M059J (cell line): ENCODE results near the gene BIN1. TPM values are rescaled to one million over a fixed set of nuclear protein-coding genes. Genes with fewer than 3 reads are reported as not detected.
"Not testable (repeated sequence)": the region's sequence is repeated elsewhere in the genome, so short reads cannot be mapped to it uniquely, and the experiment has no call there.

Experiments used
- DNase-seq: peaks from one replicate; pipeline ENCODE4 v3.0.0-alpha.2; 2012; ENCODE audit warnings: low read depth
- total RNA-seq: library from RNA; depleted of rRNA; stranded (reverse); fragments of >200 nt; shearing (Covaris generic); gene quantifications from 2 replicates; pipeline ENCODE4 v1.2.3, GENCODE V29; 2014

BIN1 gene
- total RNA-seq, 1 experiment from 2014 or later: 51.1 TPM

DNA sequence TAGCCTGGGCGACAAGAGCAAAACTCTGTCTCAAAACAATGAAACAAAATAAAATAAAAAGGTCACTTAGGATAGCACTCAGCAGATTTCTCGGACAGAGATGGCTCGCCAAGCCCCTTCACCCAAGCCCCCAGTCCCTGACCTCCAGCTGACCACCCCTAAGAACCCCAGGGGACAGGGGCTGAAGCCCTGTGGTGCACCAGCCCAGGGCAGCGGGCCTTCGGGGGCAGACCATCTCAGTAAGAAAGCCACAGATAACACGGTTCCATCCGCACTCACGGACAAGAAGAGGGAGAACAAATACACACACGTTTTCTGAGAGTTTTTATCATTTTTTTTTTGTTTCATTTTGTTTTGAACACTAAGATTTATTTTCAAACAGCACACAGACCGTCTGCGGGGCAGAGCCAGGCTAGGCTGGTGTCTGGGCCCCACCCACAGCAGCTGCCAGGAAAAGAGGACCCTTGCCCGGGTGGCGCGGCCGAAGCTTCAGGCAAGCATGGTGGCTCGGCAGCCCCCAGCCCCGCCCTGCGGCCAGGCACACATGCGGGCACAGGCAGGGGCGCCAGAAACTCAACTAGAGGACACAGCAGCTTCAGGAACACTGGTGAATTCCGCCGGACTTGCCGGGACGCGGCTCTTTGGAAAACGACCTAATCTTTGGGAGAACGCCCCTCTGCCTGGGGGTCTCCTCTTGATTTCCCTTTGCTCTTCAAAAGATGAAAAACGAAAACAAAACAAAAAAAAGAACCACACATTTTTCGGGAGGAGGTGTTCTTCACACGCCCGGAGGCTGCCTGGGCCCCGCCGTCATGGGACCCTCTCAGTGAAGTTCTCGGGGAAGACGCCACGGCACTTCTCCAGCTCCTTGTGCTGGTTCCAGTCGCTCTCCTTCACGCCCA is 59.0 kb downstream of the BIN1 start:
- DNase-seq: no peak

DNA sequence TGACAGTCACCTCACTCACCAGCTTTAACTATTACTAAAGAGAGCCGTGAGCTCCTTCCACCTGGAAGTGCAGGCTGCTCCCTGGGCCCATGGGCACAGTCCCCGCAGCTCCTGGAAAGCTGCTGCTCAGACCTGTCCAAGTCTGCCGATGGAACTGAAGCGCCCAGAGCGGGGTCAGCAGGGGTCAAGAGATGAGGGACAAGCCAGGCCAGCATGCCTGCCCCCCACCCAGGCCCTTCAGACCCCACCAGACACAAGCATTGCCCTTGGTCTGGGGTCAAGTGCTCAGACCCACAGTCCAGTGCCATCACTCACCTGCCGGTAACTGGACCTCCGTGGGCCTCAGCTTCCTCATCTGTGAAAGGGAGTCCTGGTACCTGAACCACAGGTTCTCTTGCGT is 59.9 kb downstream of the BIN1 start:
- DNase-seq: no peak

DNA sequence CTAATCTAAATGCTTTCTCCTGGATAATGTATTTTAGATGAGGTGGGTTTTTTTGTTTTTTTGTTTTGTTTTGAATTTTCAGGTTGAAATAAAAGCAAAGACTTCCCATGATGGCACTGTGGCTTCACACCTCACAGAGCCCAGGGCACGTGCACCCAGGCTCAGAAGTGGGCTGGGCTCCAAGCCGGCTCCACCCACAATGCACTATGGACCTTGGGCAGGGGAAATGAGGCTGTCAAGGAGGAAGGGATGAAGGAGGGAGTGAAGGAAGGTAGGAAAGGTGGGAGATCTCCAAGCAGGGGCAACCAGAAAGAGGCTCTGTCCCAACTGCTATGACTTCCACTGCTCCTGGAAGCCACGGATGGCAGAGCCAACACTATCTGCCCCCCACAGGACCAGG is 60.4 kb downstream of the BIN1 start:
- DNase-seq: no peak

DNA sequence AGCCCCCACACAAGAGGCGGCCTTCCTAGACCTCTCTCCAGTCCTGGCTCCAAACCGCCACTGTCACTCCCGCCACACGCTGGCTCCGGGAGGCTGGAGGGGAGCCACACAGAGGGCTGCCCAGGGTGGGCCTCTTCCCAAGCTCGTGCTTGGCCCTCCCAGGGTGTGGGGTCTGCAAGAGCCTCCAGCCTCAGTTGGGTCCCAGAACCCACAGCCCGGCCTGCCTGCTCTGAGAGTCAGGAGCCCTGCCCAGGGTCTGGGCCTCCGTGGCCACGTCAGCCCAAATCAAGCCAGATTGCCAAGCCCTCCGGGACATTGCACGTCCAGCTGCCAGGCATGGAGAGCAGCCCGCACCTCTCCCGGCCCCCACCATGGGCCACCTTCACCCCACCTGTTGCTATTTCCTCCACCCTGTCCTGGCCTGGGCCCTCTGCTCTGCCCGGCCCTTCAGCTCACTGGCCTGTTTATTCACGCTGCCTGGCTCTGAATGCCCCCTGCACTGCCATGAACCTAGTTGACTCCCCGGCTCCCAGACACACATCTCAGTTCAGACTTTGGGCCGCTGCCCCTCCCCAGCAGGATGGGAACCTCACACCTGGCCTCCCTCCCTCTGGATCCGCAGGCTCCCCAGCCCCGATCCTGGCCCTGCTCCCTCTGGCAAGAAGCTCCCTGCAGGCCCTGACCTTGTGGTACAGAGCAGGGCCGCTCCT is 61.0 kb downstream of the BIN1 start:
- no peak for DNase-seq

DNA sequence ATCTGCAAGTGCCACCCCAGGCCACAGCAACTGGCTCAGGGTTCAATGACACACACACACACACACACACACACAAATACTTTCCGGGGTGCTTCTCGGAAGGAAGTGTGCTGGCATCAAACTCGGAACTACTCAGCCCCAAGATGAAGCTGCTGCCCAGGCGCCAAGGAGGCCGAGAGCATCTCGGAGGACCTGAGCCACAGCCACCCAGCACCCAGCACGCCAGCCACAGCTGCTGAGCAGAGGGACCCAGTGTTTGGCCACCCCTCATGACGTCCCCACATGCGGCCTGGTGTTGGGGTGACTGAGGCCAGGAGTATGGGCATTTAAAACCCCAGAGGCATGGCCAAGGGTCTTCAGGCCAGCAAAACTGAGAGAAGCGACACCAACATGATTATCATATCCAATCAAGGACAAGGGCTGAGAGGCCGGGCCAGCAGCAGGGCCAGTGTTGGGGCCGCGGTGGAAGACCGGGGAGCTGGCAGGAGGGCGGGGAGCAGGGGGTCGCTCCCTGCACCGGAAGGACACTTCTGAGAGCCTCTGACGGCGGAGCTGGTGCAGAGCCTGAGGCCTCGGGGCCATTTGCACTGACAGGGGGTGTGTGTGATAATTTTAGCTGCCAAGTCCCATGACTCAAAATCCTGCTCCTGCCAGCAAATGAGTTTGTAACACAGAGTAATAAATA is 61.8 kb downstream of the BIN1 start:
- DNase-seq: no peak

DNA sequence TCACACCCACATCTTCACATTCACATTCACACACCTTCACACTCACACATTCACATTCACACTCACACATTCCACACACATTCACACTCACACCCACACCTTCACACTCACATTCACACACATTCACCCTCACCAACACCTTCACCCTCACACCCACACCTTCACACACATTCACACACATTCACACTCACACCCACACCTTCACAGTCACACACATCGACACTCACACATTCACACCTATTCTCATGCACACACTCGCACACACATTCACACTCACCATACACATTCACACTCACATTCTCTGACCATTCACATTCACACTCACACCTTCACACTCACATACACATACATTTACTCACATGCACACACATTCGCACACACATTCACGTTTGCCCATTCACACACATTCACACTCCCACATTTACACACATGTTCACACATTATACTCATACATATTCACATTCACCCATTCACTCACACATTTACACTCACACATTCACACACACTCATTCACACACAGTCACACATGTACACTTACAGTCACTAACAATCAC is 62.7 kb downstream of the BIN1 start:
- no peak for DNase-seq

DNA sequence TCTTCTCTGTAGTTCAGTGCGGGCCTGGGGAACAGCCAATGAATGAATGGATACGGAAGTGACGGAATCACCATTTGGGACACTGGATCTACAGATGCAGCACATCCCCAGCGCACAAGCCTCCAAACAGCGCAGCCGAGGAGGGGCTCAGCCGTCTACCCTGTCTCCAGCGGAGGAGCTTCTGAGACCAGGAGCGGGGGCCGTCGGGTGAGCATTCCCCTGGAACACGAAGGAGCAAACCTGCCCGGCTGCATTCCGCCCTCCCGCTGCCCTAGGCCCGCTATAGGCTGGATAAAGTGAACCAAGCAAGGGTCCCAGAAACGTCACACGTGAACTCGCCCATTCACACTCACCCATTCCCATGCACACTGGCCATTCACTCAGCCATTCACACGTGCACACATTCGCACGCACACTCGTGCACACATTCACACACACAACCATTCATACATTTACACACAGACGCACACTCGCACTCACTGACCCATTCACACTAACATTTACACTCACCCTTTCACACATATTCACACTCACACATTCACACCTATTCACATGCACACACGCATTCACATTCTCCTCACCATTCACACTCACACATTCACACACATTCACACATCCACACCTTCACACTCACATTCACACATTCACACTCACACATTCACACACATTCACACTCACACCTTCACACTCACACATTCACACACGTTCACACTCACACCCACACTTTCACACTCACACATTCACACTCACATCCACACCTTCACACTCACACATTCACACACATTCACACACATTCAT is 63.4 kb downstream of the BIN1 start:
- no peak for DNase-seq

DNA sequence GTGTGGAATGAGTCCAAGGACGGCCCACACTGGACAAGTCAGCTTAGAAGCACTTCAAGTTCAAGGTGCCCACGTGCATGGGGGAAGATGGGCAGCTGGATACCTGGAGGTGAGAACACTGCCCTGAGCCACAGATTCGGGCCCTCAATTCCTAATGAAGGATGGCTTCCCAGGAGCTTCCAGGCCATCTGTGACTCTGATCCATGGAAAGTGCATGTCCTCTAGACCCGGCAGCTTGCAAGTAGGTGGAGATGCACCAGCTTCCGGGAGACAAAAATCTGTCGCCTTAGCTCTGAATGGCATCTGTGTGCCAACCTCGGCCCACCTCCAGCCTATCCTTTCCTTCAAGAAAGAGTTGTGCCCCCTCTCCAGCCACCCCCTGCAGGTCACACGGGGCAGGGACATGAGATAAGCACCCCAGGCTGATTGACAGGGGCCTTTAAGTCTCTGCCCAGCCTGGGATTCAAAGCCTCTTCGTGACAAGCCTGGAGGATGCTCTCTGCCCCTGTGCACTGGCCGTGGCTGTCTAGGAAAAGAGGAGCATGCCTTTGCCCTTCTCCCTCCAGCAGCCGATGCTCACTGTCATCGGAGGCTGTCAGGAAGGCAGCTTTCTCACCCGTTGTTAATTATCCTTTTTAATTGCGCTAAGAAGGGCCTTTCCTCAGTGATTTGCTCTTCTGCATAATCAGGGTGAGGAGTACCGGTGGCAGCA is 65.5 kb downstream of the BIN1 start:
- DNase-seq: no peak

DNA sequence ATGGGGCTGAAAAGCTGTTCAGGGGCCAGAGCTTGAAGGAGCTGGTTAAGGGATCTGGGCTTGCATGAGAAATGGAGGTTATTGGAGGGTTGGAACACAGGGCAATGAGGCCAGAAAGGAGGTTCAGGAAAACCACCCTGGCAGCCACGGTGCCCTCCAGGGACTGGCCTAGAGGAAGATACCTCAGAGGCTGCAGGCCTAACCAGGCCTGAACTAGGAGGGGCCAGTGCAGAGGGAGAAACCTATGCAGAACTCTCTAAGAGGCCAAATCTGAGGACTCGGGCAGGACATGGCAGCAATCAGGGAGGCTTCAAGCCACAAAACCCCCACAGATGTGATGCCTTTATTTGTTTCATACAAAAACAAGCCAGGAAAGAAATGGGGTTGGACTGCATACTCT is 66.8 kb downstream of the BIN1 start:
- DNase-seq: no peak

DNA sequence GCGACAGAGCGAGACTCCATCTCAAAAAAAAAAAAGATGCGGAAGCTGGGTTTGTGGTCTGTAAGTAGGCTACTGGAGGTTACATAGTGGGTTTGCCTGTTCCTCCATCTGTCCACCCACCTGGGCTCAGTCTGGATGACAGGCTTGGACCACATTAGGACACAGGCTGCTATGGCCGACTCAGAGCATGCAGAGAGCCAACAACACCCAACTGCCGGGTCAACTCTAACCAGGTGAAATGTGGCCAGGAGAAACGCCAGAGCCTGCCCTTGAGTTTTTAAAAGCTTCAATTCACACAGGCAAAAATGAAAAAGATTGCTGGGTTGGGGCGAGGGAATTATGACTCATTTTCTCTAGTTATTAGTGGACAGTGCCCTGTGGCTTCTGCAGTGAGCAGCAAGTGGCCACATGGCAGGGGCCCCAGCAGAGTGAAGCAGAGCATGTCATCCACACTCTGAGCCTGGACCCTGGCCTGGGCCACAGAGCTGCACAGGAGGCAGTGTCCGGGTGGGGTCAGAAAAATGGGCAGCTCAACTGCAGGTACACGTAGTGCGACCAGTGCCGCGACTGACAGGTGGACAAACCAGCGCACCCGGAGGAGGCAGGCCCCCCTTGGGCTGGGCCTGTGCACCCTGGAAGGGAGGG is 67.4 kb downstream of the BIN1 start:
- peak; percentile 25 for DNase-seq

DNA sequence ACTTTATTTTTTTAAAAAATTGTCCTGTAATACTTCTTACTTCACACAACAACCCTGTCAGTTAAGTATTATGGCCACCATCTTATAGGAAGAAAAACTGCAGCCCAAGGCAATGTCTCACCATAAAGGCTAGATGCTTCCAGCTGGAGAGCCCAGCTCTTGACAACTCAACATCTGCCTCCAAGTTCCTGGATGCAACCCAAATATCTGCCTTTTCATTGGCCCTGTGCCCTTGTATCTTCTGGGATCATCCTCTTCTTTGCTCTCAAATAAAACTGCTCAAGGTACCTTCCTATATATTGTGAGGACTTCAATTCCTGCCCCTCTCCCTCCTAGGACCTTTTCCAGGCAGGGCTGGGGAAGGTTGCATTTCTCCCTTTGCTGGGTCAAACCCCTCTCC is 69.5 kb downstream of the BIN1 start:
- no peak for DNase-seq

DNA sequence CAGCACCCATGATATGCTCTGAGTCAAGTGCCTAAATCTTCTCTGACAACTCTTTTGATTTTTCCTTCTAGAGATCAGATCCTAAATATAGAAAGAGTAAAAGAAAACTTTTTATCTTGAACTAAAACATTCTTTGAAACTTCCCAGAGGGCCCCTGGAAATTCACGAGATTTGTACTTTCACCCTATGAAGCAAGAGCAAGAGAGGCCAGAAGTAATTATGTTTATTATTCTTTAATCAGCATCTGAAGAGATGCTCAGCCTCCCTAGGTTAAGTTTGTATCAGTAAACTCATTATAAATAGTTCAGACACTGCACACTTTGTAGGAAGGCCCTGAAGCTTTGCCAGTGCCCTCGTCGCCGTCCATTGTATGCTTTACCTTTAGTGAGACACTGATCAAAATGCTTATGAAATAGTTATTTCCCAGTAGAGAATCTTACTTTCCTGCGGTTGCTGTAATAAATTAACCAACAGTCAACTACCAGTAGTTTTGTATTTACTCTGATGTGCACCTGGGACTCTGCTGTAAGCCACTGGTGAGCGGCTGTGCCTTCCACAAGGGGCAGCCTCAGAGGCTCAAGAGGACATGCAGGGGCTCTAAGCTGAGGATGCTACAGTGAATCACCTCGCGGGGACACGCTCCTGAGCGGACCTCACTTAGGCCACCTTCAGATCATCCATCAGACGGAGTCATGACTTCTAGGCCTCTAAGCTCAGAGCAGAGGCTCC is 71.9 kb downstream of the BIN1 start:
- DNase-seq: no peak

DNA sequence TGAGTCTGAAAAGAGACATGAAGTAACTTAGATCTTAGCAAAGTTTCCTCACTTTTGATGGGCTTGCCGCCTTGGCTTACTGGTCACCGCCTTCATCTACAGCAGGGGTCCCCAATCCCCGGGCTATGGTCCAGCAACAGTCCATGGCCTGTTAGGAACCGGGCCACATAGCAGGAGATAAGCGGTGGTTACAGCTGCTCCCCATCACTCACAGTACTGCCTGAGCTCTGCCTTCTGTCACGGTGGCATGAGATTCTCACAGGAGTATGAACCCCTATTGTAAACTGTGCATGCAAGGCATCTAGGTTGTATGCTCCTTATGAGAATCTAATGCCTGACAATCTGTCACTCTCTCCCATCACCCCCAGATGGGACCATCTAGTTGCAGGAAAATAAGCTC is 72.9 kb downstream of the BIN1 start:
- no peak for DNase-seq

DNA sequence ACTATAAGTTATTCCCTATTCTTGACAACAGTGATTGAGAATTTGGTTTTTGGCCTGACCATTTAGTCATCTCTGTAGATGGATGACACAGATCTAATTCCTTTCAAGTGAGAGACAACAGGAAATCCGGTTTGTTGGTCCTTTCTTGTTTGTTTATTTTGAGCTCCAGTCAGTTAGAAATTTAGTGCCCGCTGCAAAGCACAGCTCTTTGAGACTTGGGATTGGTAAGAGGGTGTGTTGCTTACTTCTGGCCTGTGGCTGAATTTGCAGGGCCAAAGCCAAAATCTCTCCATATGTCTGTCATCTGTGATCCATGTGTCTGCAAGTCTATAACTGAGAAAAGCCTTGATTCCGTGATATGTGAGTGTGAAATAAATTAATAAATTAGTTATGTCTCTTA is 74.3 kb downstream of the BIN1 start:
- DNase-seq: peak; percentile 67

DNA sequence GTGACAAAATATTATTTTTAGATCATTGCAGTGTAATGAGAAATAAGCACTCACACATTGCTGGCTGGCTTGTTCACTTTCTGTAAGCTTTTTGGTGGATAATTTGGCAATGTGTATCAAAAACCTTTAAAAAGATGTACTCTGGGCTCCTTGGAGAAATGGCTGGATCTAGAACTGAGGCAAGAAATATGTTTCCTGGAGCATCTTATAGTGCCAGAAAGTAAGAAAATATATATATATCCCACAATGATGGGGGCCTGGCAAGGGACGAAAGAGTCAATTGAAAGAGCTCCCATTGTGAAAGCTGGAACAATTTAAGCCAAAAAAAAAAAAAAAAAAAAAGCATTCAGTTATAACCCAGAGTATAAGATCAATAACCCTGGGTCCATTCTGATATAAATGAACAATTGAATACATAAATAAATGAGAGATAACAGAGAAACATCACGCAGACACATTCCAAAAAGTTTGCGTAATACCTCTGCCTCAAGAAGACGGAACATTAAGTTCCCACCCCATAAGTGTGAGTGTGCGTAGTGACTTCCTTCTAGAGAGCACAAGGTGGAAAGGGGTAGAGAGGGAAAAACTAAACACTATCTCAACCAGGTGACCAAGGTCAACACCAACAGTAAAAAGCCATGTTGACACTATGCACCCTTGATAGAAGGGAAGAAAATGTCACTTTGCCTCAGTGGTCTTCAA is 77.5 kb downstream of the BIN1 start:
- no peak for DNase-seq

DNA sequence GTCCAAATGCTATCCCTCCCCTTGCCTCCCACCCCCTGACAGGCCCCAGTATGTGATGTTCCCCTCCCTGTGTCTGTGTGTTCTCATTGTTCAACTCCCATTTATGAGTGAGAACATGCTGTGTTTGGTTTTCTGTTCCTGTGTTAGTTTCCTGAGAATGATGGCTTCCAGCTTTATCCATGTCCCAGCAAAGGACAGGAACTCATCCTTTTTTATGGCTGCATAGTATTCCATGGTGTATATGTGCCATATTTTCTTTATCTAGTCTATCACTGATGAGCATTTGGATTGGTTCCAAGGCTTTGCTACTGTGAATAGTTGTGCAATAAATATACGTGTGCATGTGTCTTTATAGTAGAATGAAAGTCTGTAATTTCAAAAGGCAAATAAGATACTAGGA is 78.2 kb downstream of the BIN1 start:
- DNase-seq: not testable (repeated sequence)

DNA sequence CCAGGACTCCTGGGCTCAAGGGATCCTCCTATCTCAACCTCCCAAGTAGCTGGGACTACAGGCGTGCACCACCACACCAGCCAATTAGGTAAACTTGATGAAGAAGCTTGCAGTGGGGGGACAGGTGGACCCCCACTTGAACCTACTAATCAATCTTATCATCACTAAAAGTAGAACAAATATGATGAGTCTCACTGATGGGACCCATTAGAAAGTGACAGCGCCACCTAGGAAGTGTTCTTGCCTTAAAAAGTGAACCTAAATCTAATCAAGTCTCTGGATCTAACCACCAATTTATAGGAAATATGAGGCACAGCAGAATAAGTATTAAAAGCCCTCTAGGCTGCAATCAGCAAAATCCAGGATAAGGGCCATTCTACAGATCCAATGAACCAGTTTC is 79.2 kb downstream of the BIN1 start:
- no peak for DNase-seq

DNA sequence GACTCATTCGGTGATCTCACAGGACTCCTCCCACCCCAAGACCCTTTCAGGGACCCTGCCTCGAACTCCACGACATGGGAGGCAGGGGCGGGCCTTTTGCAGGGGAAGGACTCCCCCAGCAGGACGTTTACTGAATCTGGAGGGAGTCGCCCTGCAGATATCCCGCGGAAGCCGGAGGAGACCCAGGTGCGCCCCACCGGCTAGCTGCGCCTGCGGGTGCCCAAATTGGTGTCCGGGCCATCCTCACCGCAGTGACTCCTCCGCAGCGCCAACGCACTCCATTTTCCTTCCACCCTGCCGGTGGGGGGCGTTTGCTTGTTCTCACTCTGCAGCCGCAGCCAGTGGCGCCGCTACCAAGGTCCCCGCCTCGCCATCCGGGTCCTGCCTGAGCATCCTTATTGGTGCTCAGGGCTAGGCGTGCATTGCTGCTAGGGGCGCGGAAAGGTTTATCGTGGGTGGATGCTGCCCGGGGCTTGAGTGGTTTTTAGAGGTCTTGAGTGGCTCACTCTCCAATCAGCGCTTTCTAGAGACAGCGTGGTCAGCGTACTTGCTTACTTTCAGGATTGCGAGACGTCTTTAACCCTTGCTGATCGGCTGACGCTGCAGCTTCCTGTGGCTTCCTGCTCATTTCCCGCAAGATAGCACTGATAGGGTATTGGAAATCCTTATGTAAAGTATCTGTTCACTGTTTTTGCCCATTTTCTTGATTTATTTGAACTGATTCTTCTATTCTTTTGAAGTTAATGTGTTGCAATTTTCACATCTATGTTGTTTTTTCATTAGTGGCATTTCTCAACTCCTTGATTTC is 81.4 kb downstream of the BIN1 start:
- DNase-seq: peak; percentile 72
